K562 (cell line): Measurements from ENCODE around the gene MCMBP. TPM values are rescaled to one million over a fixed set of nuclear protein-coding genes. Genes with fewer than 3 reads are reported as not detected.

Experiments used
- ATAC-seq: fragments of 200-7000 bp; cut with Tn5 transposase; 3 replicates; pipeline ENCODE4 v1.9.1; 2020; ENCODE audit warnings: moderate library complexity
- BruUV-seq: library from RNA; stranded (reverse); fragments of 400-500 nt; replicated peaks from 2 replicates; lab custom pipeline; 2021; lab: Mats Ljungman, UMichigan
- CTCF ChIA-PET: fragments of 300-600 bp; formaldehyde crosslinking; extraction: SDS; loops from one replicate; lab custom pipeline; 2021; ENCODE audit warnings: low intra/inter-chr PET ratio; lab: Yijun Ruan, JAX
- POLR2A ChIA-PET: fragments of 300-600, 350-650 bp; sonication (Branson Sonifier 250); formaldehyde crosslinking; extraction: SDS; loops from one replicate; lab custom pipeline; 2021; ENCODE audit warnings: antibody characterized with exemption, inconsistent platforms; lab: Yijun Ruan, JAX
- DNase-seq, 4 experiments: peaks; one replicate each; pipeline versions ENCODE4 v3.0.0 to v3.0.0-alpha.2; 2011 to 2018; ENCODE audit warnings: low spot score in 3 of 4, mixed read lengths in 3 of 4; ENCODE audit errors: extremely low read depth in 1 of 4
- FAIRE-seq: peaks from 2 replicates; lab custom pipeline; 2011; peaks lifted over from hg19 to GRCh38; lab: Jason Lieb, UNC
- H2AFZ ChIP-seq: 2 replicates; pipeline ENCODE4 v1.6.0; 2011; ENCODE audit warnings: low read depth, low read length, control low read depth, inconsistent platforms
- H3K27ac ChIP-seq: fragments of 200-600 bp; 3 replicates; pipeline ENCODE4 v1.8.0; 2011; ENCODE audit warnings: low read depth, mild to moderate bottlenecking, control low read depth, inconsistent platforms, low read length, moderate library complexity, mixed read lengths; ENCODE audit errors: extremely low read depth
- H3K27me3 ChIP-seq, 2 experiments: fragments of 300-600 bp in 1 of 2; 2 replicates in 1 of 2; 3 replicates in 1 of 2; pipeline versions ENCODE4 v1.6.0 to v1.8.0; 2011; ENCODE audit warnings: inconsistent platforms in 2 of 2, low read length in 2 of 2, mild to moderate bottlenecking in 1 of 2, mixed read lengths in 1 of 2, moderate library complexity in 1 of 2; ENCODE audit not compliant: control insufficient read depth in 2 of 2, insufficient read depth in 2 of 2
- H3K36me3 ChIP-seq: fragments of 300-600 bp; 3 replicates; pipeline ENCODE4 v1.8.0; 2011; ENCODE audit warnings: mild to moderate bottlenecking, low read length, inconsistent platforms; ENCODE audit not compliant: control insufficient read depth, insufficient read depth
- H3K4me1 ChIP-seq, 2 experiments: fragments of 200-600 bp in 1 of 2; replicated peaks in 1 of 2; 2 replicates in 1 of 2; 3 replicates in 1 of 2; pipeline versions ENCODE4 v1.5.1 to v1.8.0; 2011; ENCODE audit warnings: inconsistent platforms in 2 of 2, low read length in 2 of 2, mild to moderate bottlenecking in 1 of 2, mixed read lengths in 1 of 2, moderate library complexity in 1 of 2; ENCODE audit not compliant: control insufficient read depth in 2 of 2, insufficient read depth in 2 of 2
- H3K4me2 ChIP-seq: 2 replicates; pipeline ENCODE4 v1.6.1; 2011; ENCODE audit warnings: low read length, control low read depth, inconsistent platforms, mixed read lengths; ENCODE audit not compliant: insufficient read depth
- H3K4me3 ChIP-seq: fragments of 200-600 bp; sonication (generic), shearing (Covaris generic); 2 replicates; pipeline ENCODE4 v1.5.1; 2016; ENCODE audit warnings: control low read depth, inconsistent platforms
- H3K79me2 ChIP-seq: fragments of 200-600 bp; 3 replicates; pipeline ENCODE4 v1.8.0; 2011; ENCODE audit warnings: low read length, inconsistent platforms; ENCODE audit not compliant: control insufficient read depth, insufficient read depth
- H3K9ac ChIP-seq, 2 experiments: 2 replicates each; pipeline versions ENCODE4 v1.6.0 to v1.6.1; 2011; ENCODE audit warnings: low read depth in 2 of 2, low read length in 2 of 2, control low read depth in 1 of 2, inconsistent platforms in 1 of 2, mild to moderate bottlenecking in 1 of 2, mixed read lengths in 1 of 2; ENCODE audit not compliant: insufficient read depth in 1 of 2
- H3K9me1 ChIP-seq: one replicate; pipeline ENCODE4 v1.6.0; 2011; ENCODE audit warnings: inconsistent platforms, mild to moderate bottlenecking, low read length, moderate library complexity; ENCODE audit not compliant: control insufficient read depth, insufficient read depth
- H3K9me3 ChIP-seq: replicated peaks from 2 replicates; pipeline ENCODE4 v1.5.1; 2011; ENCODE audit warnings: low read depth, low read length, inconsistent platforms; ENCODE audit not compliant: control insufficient read depth, insufficient read depth
- H4K20me1 ChIP-seq: replicated peaks from 2 replicates; pipeline ENCODE4 v1.6.1; 2011; ENCODE audit warnings: low read length, inconsistent platforms, mixed read lengths; ENCODE audit not compliant: control insufficient read depth, insufficient read depth
- HEY1 ChIP-seq: fragments of 250-450 bp; sonication (Bioruptor Pico); IDR thresholded peaks from 2 replicates; pipeline ENCODE4 v1.5.0; 2020; ENCODE audit warnings: mild to moderate bottlenecking, moderate library complexity, borderline replicate concordance
- L3MBTL2 ChIP-seq: fragments of 450-650 bp; IDR thresholded peaks from 2 replicates; pipeline ENCODE4 v1.6.1; 2016; ENCODE audit warnings: mild to moderate bottlenecking, moderate library complexity
- MNT ChIP-seq, 2 experiments: fragments of 450-650 bp; conservative IDR thresholded peaks; 2 replicates each; pipeline ENCODE4 v1.6.1; 2017; ENCODE audit warnings: mild to moderate bottlenecking in 2 of 2, moderate library complexity in 2 of 2
- ZKSCAN8 ChIP-seq: fragments of 200-800 bp; sonication (Bioruptor generic); IDR thresholded peaks from 2 replicates; pipeline ENCODE4 v1.6.1; 2016; ENCODE audit warnings: missing genetic modification characterization, missing compliant biosample characterization
- ZNF431 ChIP-seq: sonication (generic); formaldehyde crosslinking; IDR thresholded peaks from 2 replicates; pipeline ENCODE4 v1.8.0; 2022; ENCODE audit warnings: mild to moderate bottlenecking, missing genetic modification reagents
- WGBS: fragments of 100-300 bp; shearing (Covaris generic); methylation state at CpG from one replicate; pipeline ENCODE4 v1.1.6; 2016; ENCODE audit warnings: low coverage, mixed read lengths; ENCODE audit not compliant: insufficient coverage; ENCODE audit errors: missing lambda C conversion rate; 5-methylcytosine and 5-hydroxymethylcytosine counted together
- in situ Hi-C: fragments of 300-500 bp; cut with MboI; formaldehyde crosslinking; loops from 4 replicates; pipeline ENCODE4 v1.15.0; 2018; ENCODE audit warnings: inconsistent platforms, mixed read lengths
- intact Hi-C: fragments of 100-400 bp; cut with micrococcal nuclease; formaldehyde crosslinking; loops from 2 replicates; pipeline ENCODE4 v1.14.2; 2022
- polyA plus RNA-seq, 8 experiments: library from polyadenylated mRNA; depleted of rRNA in 4 of 8; stranded (reverse) in 5 of 8; unstranded in 3 of 8; fragments of >200 nt; fragmentation: Nextera tagmentation in 2 of 8; fragmentation: Illumina TruSeq in 1 of 8; extraction: Ambion mirVana in 2 of 8; extraction: Trizol in 1 of 8; gene quantifications; 2 replicates each; pipeline versions ENCODE4 v1.2.1 to v1.2.3, GENCODE V29; 2011 to 2014; ENCODE audit warnings: inconsistent platforms in 1 of 8, missing spikeins in 1 of 8
- total RNA-seq, 7 experiments: library from RNA; depleted of rRNA in 6 of 7; stranded (reverse); fragments of >200 nt in 6 of 7; fragmentation: Illumina TruSeq in 2 of 7; extraction: Trizol in 2 of 7; gene quantifications; 2 replicates each; pipeline versions ENCODE4 v1.2.1 to v1.2.3, GENCODE V29; 2011 to 2021; ENCODE audit warnings: low replicate concordance in 1 of 7
- TF ChIP-seq, protein P1 (sequence below): sonication (generic); formaldehyde crosslinking; IDR thresholded peaks from 2 replicates; pipeline ENCODE4 v1.4.0; 2020; ENCODE audit warnings: mild to moderate bottlenecking, missing genetic modification reagents
- TF ChIP-seq, protein P2 (sequence below), 2 experiments: fragments of 450-650 bp; IDR thresholded peaks; 2 replicates each; pipeline ENCODE4 v1.6.1; 2016; ENCODE audit warnings: mild to moderate bottlenecking in 2 of 2, borderline replicate concordance in 1 of 2, low read depth in 1 of 2, moderate library complexity in 1 of 2

MCMBP gene
- total and polyA plus RNA-seq, 9 of the 15 experiments (the other 6 are each of a cell fraction or from before 2014, with no cell fraction given) = 11.2 to 74.3 (median 50.5) TPM

- H4K20me1 ChIP-seq = peaks cover 8% of the 10 kb centered on the region
- FAIRE-seq (peak; percentile 65), DNase-seq (peak; percentile 17 to 91 (median 50)), ATAC-seq (peak; percentile 95)
- ChIA-PET CTCF (no interaction called here), POLR2A (interaction anchor here (0.6 to 2.2 kb wide), 13 partner anchors 8 to 649 kb away, joined by 3 to 11 read pairs (median 5); partner anchors contain the start of gene SEC23IP)
- H3K36me3 ChIP-seq = no peaks in the 10 kb centered on the region
- intact Hi-C loops = loop anchor here (2.0 kb wide), 1 partner anchor 20 kb away; the partner anchor contains the start of gene SEC23IP
- TSS peak; percentile 87 for BruUV-seq
- peak overlapping the region; percentile 64 for H3K27ac ChIP-seq
- H2AFZ ChIP-seq = peak overlapping the region; percentile 90
- H3K9me1 ChIP-seq = no peaks in the 10 kb centered on the region
- H3K9ac ChIP-seq = peak overlapping the region; percentile 65 to 94
- WGBS = 1% methylated on average over 18 of the region's 75 CpGs
- peaks cover 46% of the 10 kb centered on the region for H3K79me2 ChIP-seq
- peak overlapping the region; percentile 77 for H3K4me3 ChIP-seq
- H3K27me3 ChIP-seq = no peaks in the 10 kb centered on the region
- peak overlapping the region; percentile 79 for H3K4me2 ChIP-seq
- H3K4me1 ChIP-seq = peaks cover 10% of the 10 kb centered on the region in 2 experiments; a peak in 4 of 5 replicates
- in situ Hi-C loops = no loop called here
- H3K9me3 ChIP-seq = no peaks in the 10 kb centered on the region
- TF ChIP-seq ZKSCAN8 (CRISPR knock-in tag) = no peak
- TF ChIP-seq, protein P1, sequence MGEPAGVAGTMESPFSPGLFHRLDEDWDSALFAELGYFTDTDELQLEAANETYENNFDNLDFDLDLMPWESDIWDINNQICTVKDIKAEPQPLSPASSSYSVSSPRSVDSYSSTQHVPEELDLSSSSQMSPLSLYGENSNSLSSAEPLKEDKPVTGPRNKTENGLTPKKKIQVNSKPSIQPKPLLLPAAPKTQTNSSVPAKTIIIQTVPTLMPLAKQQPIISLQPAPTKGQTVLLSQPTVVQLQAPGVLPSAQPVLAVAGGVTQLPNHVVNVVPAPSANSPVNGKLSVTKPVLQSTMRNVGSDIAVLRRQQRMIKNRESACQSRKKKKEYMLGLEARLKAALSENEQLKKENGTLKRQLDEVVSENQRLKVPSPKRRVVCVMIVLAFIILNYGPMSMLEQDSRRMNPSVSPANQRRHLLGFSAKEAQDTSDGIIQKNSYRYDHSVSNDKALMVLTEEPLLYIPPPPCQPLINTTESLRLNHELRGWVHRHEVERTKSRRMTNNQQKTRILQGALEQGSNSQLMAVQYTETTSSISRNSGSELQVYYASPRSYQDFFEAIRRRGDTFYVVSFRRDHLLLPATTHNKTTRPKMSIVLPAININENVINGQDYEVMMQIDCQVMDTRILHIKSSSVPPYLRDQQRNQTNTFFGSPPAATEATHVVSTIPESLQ (CRISPR knock-in tag) = peak; percentile 73; the same call in 1 of the 2 replicates
- TF ChIP-seq HEY1 = no peak
- TF ChIP-seq, protein P2, sequence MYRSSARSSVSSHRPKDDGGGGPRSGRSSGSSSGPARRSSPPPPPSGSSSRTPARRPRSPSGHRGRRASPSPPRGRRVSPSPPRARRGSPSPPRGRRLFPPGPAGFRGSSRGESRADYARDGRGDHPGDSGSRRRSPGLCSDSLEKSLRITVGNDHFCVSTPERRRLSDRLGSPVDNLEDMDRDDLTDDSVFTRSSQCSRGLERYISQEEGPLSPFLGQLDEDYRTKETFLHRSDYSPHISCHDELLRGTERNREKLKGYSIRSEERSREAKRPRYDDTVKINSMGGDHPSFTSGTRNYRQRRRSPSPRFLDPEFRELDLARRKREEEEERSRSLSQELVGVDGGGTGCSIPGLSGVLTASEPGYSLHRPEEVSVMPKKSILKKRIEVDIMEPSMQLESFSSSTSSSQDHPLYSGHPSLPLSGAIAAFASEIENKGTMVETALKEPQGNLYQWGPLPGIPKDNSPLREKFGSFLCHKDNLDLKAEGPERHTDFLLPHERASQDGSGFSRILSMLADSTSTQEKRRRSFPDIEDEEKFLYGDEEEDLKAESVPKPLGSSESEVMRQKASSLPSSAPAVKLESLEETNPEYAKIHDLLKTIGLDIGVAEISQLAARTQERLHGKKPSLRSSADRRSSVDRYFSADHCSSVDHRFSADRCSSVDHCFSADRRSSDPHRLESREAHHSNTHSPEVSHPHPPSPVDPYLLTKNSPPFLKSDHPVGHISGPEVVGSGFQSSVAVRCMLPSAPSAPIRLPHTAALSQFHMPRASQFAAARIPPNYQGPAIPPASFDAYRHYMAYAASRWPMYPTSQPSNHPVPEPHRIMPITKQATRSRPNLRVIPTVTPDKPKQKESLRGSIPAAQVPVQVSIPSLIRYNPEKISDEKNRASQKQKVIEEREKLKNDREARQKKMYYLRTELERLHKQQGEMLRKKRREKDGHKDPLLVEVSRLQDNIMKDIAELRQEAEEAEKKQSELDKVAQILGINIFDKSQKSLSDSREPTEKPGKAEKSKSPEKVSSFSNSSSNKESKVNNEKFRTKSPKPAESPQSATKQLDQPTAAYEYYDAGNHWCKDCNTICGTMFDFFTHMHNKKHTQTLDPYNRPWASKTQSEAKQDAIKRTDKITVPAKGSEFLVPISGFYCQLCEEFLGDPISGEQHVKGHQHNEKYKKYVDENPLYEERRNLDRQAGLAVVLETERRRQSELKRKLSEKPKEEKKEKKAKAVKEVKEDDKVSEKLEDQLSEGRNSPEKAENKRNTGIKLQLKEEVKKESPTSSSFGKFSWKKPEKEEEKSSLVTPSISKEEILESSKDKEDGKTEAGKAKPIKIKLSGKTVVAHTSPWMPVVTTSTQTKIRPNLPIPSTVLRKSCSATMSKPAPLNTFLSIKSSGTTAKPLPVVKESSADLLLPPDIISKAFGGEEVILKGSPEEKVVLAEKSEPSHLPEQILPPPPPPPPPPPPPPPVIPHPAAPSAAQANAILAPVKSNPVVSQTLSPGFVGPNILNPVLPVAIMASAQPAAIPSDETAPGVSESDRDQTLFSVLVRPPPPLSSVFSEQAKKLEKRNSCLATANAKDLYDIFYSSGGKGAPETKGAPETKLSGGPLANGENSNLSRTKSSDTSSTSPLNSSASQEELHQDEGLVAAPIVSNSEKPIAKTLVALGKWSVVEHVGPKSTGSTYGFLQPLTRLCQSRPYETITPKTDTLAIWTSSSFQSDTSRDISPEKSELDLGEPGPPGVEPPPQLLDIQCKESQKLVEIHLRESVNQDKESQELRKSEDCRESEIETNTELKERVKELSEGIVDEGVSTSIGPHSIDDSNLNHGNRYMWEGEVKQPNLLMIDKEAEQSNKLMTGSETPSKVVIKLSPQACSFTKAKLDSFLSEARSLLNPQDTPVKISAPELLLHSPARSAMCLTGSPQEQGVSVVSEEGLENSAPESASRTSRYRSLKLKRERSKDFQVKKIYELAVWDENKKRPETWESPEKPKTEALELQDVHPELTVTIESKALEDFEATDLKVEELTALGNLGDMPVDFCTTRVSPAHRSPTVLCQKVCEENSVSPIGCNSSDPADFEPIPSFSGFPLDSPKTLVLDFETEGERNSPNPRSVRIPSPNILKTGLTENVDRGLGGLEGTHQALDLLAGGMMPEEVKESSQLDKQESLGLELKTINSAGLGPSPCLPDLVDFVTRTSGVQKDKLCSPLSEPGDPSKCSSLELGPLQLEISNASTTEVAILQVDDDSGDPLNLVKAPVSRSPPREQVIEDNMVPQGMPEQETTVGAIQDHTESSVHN (IDR thresholded peaks at IDR 0.05; ENCODE audit: borderline replicate concordance in 1 of 2, low read depth in 1 of 2) = no peak
- peak; percentile 76 for TF ChIP-seq L3MBTL2
- peak in 1 of 2 experiments; percentile 44; a peak in 1 of 4 replicates for TF ChIP-seq MNT (conservative IDR thresholded peaks at IDR 0.05)
- TF ChIP-seq ZNF431 = no peak
These were observed 428 bp upstream of the MCMBP start for GRCh38 chr10:119872860-119873681.
